IMR-90 (cell line): Measurements from ENCODE around the gene CDH2.

ENCODE experiments used
- CHD1 ChIP-seq: IDR thresholded peaks from 2 replicates; pipeline ENCODE4 v1.6.1; 2012; ENCODE audit warnings: low read depth, low read length, improper control_type of control experiment
- CTCF ChIP-seq: conservative IDR thresholded peaks from 2 replicates; pipeline ENCODE4 v1.5.1; 2012; ENCODE audit warnings: mild to moderate bottlenecking, low read depth, low read length, improper control_type of control experiment
- FOS ChIP-seq: fragments of 150-350 bp; IDR thresholded peaks from 2 replicates; pipeline ENCODE4 v1.6.1; 2016; ENCODE audit warnings: low read depth, low read length
- MAFK ChIP-seq: IDR thresholded peaks from 2 replicates; pipeline ENCODE4 v1.6.1; 2012; ENCODE audit warnings: low read depth, low read length, improper control_type of control experiment
- MXI1 ChIP-seq: IDR thresholded peaks from 2 replicates; pipeline ENCODE4 v1.6.1; 2012; ENCODE audit warnings: low read depth, mild to moderate bottlenecking, low read length, moderate library complexity, borderline replicate concordance
- NFE2L2 ChIP-seq: fragments of 150-350 bp; IDR thresholded peaks from 2 replicates; pipeline ENCODE4 v1.6.1; 2016; ENCODE audit warnings: low read depth, mild to moderate bottlenecking, low read length
- POLR2A ChIP-seq: IDR thresholded peaks from 2 replicates; pipeline ENCODE4 v1.6.1; 2012; ENCODE audit warnings: mild to moderate bottlenecking, low read depth, low read length
- RAD21 ChIP-seq: IDR thresholded peaks from 2 replicates; pipeline ENCODE4 v1.6.1; 2012; ENCODE audit warnings: low read length, improper control_type of control experiment
- RCOR1 ChIP-seq: IDR thresholded peaks from 2 replicates; pipeline ENCODE4 v1.6.1; 2012; ENCODE audit warnings: mild to moderate bottlenecking, low read length, improper control_type of control experiment; ENCODE audit not compliant: insufficient replicate concordance
- RFX5 ChIP-seq: IDR thresholded peaks from 2 replicates; pipeline ENCODE4 v1.8.0; 2012; ENCODE audit warnings: low read depth, mild to moderate bottlenecking, low read length, moderate library complexity
- SMC3 ChIP-seq: fragments of 150-350 bp; IDR thresholded peaks from 2 replicates; pipeline ENCODE4 v1.6.1; 2016; ENCODE audit warnings: low read depth, mild to moderate bottlenecking, antibody characterized with exemption, low read length, moderate library complexity
- USF2 ChIP-seq: fragments of 150-350 bp; IDR thresholded peaks from 2 replicates; pipeline ENCODE4 v1.6.1; 2017; ENCODE audit warnings: mild to moderate bottlenecking, antibody characterized with exemption, low read length, low read depth

GRCh38 chr18:28151434-28151833 is 25.5 kb downstream of the CDH2 start:
- TF ChIP-seq CTCF (no peak), RAD21 (no peak), POLR2A (no peak), MAFK (no peak), RFX5 (no peak), USF2 (no peak), CHD1 (no peak), NFE2L2 (no peak), MXI1 (no peak), SMC3 (no peak), FOS (no peak), RCOR1 (no peak)
